ENCODE results near the gene ZNF343. TPM values are rescaled to one million over a fixed set of nuclear protein-coding genes. Genes with fewer than 3 reads are reported as not detected.

Gene ZNF343
- total and polyA plus RNA-seq, 10 of the 15 experiments (the other 5 are each of a cell fraction or from before 2014, with no cell fraction given): 1.3 to 11.1 (median 9.0) TPM

GRCh38 chr20:2465100-2465499 lies 43.6 kb downstream of the ZNF343 start:
- ChIA-PET POLR2A (interaction anchor here (0.6 to 0.7 kb wide), 2 partner anchors 331 to 960 kb away, joined by 4 read pairs; no protein-coding TSS in a partner anchor), SMC1A (ENCODE audit: uncharacterized antibody, unreplicated experiment) (no interaction called here), CTCF (interaction anchor here (0.8 to 1.3 kb wide), 2 partner anchors 12 to 257 kb away, joined by 3 read pairs; no protein-coding TSS in a partner anchor), RAD21 (ENCODE audit: unreplicated experiment) (interaction anchor here (0.7 kb wide), 1 partner anchor 57 kb away, joined by 6 read pairs; no protein-coding TSS in a partner anchor)
- TSS peak; percentile 33 for BruUV-seq (replicated peaks)
- DNase-seq (ENCODE audit: low read depth, low spot score): no peak
- Histone ChIP-seq H3K4me3 (no peak overlapping the region), H3K9ac (ENCODE audit: control insufficient read depth, insufficient read depth, low read length) (no peak overlapping the region), H4K20me1 (ENCODE audit: control insufficient read depth, insufficient read depth) (peaks cover 15% of the 10 kb centered on the region; the same call in 1 of the 2 replicates), H2AFZ (ENCODE audit: control insufficient read depth, low read depth, low read length) (no peak overlapping the region), H3K4me1 (ENCODE audit: control insufficient read depth, insufficient read depth, low read length) (no peaks in the 10 kb centered on the region), H3K36me3 (ENCODE audit: control insufficient read depth in 2 of 2, insufficient read depth in 2 of 2, low read length in 1 of 2) (peaks cover 24 to 79% of the 10 kb centered on the region in 2 experiments), H3K9me3 (replicated peaks; ENCODE audit: control insufficient read depth, insufficient read depth, low read length) (no peaks in the 10 kb centered on the region), H3K4me2 (ENCODE audit: control insufficient read depth, insufficient read depth) (no peak overlapping the region), H3K27me3 (replicated peaks in 1 of 2; ENCODE audit: control insufficient read depth in 2 of 2, insufficient read depth in 2 of 2, low read length in 1 of 2) (no peaks in the 10 kb centered on the region), H3K27ac (ENCODE audit: control insufficient read depth, insufficient read depth) (no peak overlapping the region), H3K79me2 (ENCODE audit: control insufficient read depth, insufficient read depth, low read length) (peaks cover 51% of the 10 kb centered on the region)
- intact Hi-C loops (cut with micrococcal nuclease; ENCODE audit: unreplicated experiment): no loop called here
- TF ChIP-seq STAT3 (IDR thresholded peaks at IDR 0.05; ENCODE audit: low read depth, low read length): no peak
- no peak for TF ChIP-seq ZNF24 (IDR thresholded peaks at IDR 0.05)
- no peak for TF ChIP-seq GABPA (IDR thresholded peaks at IDR 0.05; ENCODE audit: low read depth)
- no peak for TF ChIP-seq ATF7 (IDR thresholded peaks at IDR 0.05; ENCODE audit: low read depth)
- TF ChIP-seq, protein P1, sequence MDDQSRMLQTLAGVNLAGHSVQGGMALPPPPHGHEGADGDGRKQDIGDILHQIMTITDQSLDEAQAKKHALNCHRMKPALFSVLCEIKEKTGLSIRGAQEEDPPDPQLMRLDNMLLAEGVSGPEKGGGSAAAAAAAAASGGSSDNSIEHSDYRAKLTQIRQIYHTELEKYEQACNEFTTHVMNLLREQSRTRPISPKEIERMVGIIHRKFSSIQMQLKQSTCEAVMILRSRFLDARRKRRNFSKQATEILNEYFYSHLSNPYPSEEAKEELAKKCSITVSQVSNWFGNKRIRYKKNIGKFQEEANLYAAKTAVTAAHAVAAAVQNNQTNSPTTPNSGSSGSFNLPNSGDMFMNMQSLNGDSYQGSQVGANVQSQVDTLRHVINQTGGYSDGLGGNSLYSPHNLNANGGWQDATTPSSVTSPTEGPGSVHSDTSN (IDR thresholded peaks at IDR 0.05; ENCODE audit: insufficient replicate concordance, low read depth, low read length): no peak
- TF ChIP-seq ZNF207 (IDR thresholded peaks at IDR 0.05; ENCODE audit: borderline replicate concordance): no peak
- no peak for TF ChIP-seq MYC (IDR thresholded peaks at IDR 0.05; ENCODE audit: insufficient read depth, insufficient read length, insufficient replicate concordance, low read length, severe bottlenecking)
- no peak for TF ChIP-seq BACH1 (IDR thresholded peaks at IDR 0.05; ENCODE audit: borderline replicate concordance)
- no peak for TF ChIP-seq SIX5 (IDR thresholded peaks at IDR 0.05; ENCODE audit: low read depth, low read length, severe bottlenecking)
- no peak for TF ChIP-seq NRF1 (conservative IDR thresholded peaks at IDR 0.05; ENCODE audit: low read depth, low read length)
- TF ChIP-seq ZNF384 (IDR thresholded peaks at IDR 0.05; ENCODE audit: borderline replicate concordance, low read depth, low read length): no peak
- no peak for TF ChIP-seq SIN3A (IDR thresholded peaks at IDR 0.05; ENCODE audit: low read depth, low read length)
- TF ChIP-seq, protein P2, sequence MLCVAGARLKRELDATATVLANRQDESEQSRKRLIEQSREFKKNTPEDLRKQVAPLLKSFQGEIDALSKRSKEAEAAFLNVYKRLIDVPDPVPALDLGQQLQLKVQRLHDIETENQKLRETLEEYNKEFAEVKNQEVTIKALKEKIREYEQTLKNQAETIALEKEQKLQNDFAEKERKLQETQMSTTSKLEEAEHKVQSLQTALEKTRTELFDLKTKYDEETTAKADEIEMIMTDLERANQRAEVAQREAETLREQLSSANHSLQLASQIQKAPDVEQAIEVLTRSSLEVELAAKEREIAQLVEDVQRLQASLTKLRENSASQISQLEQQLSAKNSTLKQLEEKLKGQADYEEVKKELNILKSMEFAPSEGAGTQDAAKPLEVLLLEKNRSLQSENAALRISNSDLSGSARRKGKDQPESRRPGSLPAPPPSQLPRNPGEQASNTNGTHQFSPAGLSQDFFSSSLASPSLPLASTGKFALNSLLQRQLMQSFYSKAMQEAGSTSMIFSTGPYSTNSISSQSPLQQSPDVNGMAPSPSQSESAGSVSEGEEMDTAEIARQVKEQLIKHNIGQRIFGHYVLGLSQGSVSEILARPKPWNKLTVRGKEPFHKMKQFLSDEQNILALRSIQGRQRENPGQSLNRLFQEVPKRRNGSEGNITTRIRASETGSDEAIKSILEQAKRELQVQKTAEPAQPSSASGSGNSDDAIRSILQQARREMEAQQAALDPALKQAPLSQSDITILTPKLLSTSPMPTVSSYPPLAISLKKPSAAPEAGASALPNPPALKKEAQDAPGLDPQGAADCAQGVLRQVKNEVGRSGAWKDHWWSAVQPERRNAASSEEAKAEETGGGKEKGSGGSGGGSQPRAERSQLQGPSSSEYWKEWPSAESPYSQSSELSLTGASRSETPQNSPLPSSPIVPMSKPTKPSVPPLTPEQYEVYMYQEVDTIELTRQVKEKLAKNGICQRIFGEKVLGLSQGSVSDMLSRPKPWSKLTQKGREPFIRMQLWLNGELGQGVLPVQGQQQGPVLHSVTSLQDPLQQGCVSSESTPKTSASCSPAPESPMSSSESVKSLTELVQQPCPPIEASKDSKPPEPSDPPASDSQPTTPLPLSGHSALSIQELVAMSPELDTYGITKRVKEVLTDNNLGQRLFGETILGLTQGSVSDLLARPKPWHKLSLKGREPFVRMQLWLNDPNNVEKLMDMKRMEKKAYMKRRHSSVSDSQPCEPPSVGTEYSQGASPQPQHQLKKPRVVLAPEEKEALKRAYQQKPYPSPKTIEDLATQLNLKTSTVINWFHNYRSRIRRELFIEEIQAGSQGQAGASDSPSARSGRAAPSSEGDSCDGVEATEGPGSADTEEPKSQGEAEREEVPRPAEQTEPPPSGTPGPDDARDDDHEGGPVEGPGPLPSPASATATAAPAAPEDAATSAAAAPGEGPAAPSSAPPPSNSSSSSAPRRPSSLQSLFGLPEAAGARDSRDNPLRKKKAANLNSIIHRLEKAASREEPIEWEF (IDR thresholded peaks at IDR 0.05; ENCODE audit: insufficient replicate concordance, low read depth, low read length): no peak
- no peak for TF ChIP-seq SMAD5 (IDR thresholded peaks at IDR 0.05; ENCODE audit: low read depth)
- TF ChIP-seq MTA3 (IDR thresholded peaks at IDR 0.05; ENCODE audit: borderline replicate concordance, low read length): no peak
- TF ChIP-seq FOXK2 (IDR thresholded peaks at IDR 0.05): no peak
- no peak for TF ChIP-seq CBX5 (IDR thresholded peaks at IDR 0.05; ENCODE audit: low read depth)
- no peak for TF ChIP-seq ZNF274 (IDR thresholded peaks at IDR 0.05; ENCODE audit: insufficient read depth, insufficient read length)
- 77% methylated on average over 6 of the region's 6 CpGs for WGBS (ENCODE audit: insufficient coverage, insufficient replicate concordance, low lambda C conversion rate, missing lambda C conversion rate)
- ATAC-seq: no peak
- no peak for FAIRE-seq
- in situ Hi-C loops (cut with MboI): no loop called here
